K562 (cell line): ENCODE results near the gene UPF1. TPM values are rescaled to one million over a fixed set of nuclear protein-coding genes. Genes with fewer than 3 reads are reported as not detected.

Source experiments
- ATAC-seq: fragments of 200-7000 bp; cut with Tn5 transposase; 3 replicates; pipeline ENCODE4 v1.9.1; 2020; ENCODE audit warnings: moderate library complexity
- BruUV-seq: library from RNA; stranded (reverse); fragments of 400-500 nt; replicated peaks from 2 replicates; lab custom pipeline; 2021; lab: Mats Ljungman, UMichigan
- CTCF ChIA-PET: fragments of 300-600 bp; formaldehyde crosslinking; extraction: SDS; loops from one replicate; lab custom pipeline; 2021; ENCODE audit warnings: low intra/inter-chr PET ratio; lab: Yijun Ruan, JAX
- POLR2A ChIA-PET: fragments of 300-600, 350-650 bp; sonication (Branson Sonifier 250); formaldehyde crosslinking; extraction: SDS; loops from one replicate; lab custom pipeline; 2021; ENCODE audit warnings: antibody characterized with exemption, inconsistent platforms; lab: Yijun Ruan, JAX
- DNase-seq, 4 experiments: peaks; one replicate each; pipeline versions ENCODE4 v3.0.0 to v3.0.0-alpha.2; 2011 to 2018; ENCODE audit warnings: low spot score in 3 of 4, mixed read lengths in 3 of 4; ENCODE audit errors: extremely low read depth in 1 of 4
- FAIRE-seq: peaks from 2 replicates; lab custom pipeline; 2011; peaks lifted over from hg19 to GRCh38; lab: Jason Lieb, UNC
- H2AFZ ChIP-seq: 2 replicates; pipeline ENCODE4 v1.6.0; 2011; ENCODE audit warnings: low read depth, low read length, control low read depth, inconsistent platforms
- H3K27ac ChIP-seq: fragments of 200-600 bp; 3 replicates; pipeline ENCODE4 v1.8.0; 2011; ENCODE audit warnings: low read depth, mild to moderate bottlenecking, control low read depth, inconsistent platforms, low read length, moderate library complexity, mixed read lengths; ENCODE audit errors: extremely low read depth
- H3K27me3 ChIP-seq, 2 experiments: fragments of 300-600 bp in 1 of 2; 2 replicates in 1 of 2; 3 replicates in 1 of 2; pipeline versions ENCODE4 v1.6.0 to v1.8.0; 2011; ENCODE audit warnings: inconsistent platforms in 2 of 2, low read length in 2 of 2, mild to moderate bottlenecking in 1 of 2, mixed read lengths in 1 of 2, moderate library complexity in 1 of 2; ENCODE audit not compliant: control insufficient read depth in 2 of 2, insufficient read depth in 2 of 2
- H3K36me3 ChIP-seq: fragments of 300-600 bp; 3 replicates; pipeline ENCODE4 v1.8.0; 2011; ENCODE audit warnings: mild to moderate bottlenecking, low read length, inconsistent platforms; ENCODE audit not compliant: control insufficient read depth, insufficient read depth
- H3K4me1 ChIP-seq, 2 experiments: fragments of 200-600 bp in 1 of 2; replicated peaks in 1 of 2; 2 replicates in 1 of 2; 3 replicates in 1 of 2; pipeline versions ENCODE4 v1.5.1 to v1.8.0; 2011; ENCODE audit warnings: inconsistent platforms in 2 of 2, low read length in 2 of 2, mild to moderate bottlenecking in 1 of 2, mixed read lengths in 1 of 2, moderate library complexity in 1 of 2; ENCODE audit not compliant: control insufficient read depth in 2 of 2, insufficient read depth in 2 of 2
- H3K4me2 ChIP-seq: 2 replicates; pipeline ENCODE4 v1.6.1; 2011; ENCODE audit warnings: low read length, control low read depth, inconsistent platforms, mixed read lengths; ENCODE audit not compliant: insufficient read depth
- H3K4me3 ChIP-seq: fragments of 200-600 bp; sonication (generic), shearing (Covaris generic); 2 replicates; pipeline ENCODE4 v1.5.1; 2016; ENCODE audit warnings: control low read depth, inconsistent platforms
- H3K79me2 ChIP-seq: fragments of 200-600 bp; 3 replicates; pipeline ENCODE4 v1.8.0; 2011; ENCODE audit warnings: low read length, inconsistent platforms; ENCODE audit not compliant: control insufficient read depth, insufficient read depth
- H3K9ac ChIP-seq, 2 experiments: 2 replicates each; pipeline versions ENCODE4 v1.6.0 to v1.6.1; 2011; ENCODE audit warnings: low read depth in 2 of 2, low read length in 2 of 2, control low read depth in 1 of 2, inconsistent platforms in 1 of 2, mild to moderate bottlenecking in 1 of 2, mixed read lengths in 1 of 2; ENCODE audit not compliant: insufficient read depth in 1 of 2
- H3K9me1 ChIP-seq: one replicate; pipeline ENCODE4 v1.6.0; 2011; ENCODE audit warnings: inconsistent platforms, mild to moderate bottlenecking, low read length, moderate library complexity; ENCODE audit not compliant: control insufficient read depth, insufficient read depth
- H3K9me3 ChIP-seq: replicated peaks from 2 replicates; pipeline ENCODE4 v1.5.1; 2011; ENCODE audit warnings: low read depth, low read length, inconsistent platforms; ENCODE audit not compliant: control insufficient read depth, insufficient read depth
- H4K20me1 ChIP-seq: replicated peaks from 2 replicates; pipeline ENCODE4 v1.6.1; 2011; ENCODE audit warnings: low read length, inconsistent platforms, mixed read lengths; ENCODE audit not compliant: control insufficient read depth, insufficient read depth
- JUND ChIP-seq, 2 experiments: IDR thresholded peaks; 2 replicates in 1 of 2; 3 replicates in 1 of 2; pipeline ENCODE4 v1.6.1; 2011; ENCODE audit warnings: borderline replicate concordance in 2 of 2, low read depth in 2 of 2, low read length in 2 of 2, improper control_type of control experiment in 1 of 2, missing biosample characterization in 1 of 2, missing genetic modification characterization in 1 of 2, missing genetic modification reagents in 1 of 2
- MTA1 ChIP-seq: fragments of 450-650 bp; IDR thresholded peaks from 2 replicates; pipeline ENCODE4 v1.6.1; 2017; ENCODE audit warnings: borderline replicate concordance
- RBM15 ChIP-seq: fragments of 200-400 bp; formaldehyde crosslinking; IDR thresholded peaks from 2 replicates; pipeline ENCODE4 v1.6.1; 2018; ENCODE audit warnings: mild to moderate bottlenecking, low read length, moderate library complexity; ENCODE audit not compliant: insufficient read depth
- ZNF197 ChIP-seq: fragments of 200-800 bp; sonication (Bioruptor generic); IDR thresholded peaks from 2 replicates; pipeline ENCODE4 v1.6.1; 2016; ENCODE audit warnings: low read depth, missing genetic modification characterization, missing compliant biosample characterization
- ZZZ3 ChIP-seq: fragments of 450-650 bp; IDR thresholded peaks from 2 replicates; pipeline ENCODE4 v1.6.1; 2016; ENCODE audit warnings: antibody characterized with exemption, mild to moderate bottlenecking, moderate library complexity
- WGBS: fragments of 100-300 bp; shearing (Covaris generic); methylation state at CpG from one replicate; pipeline ENCODE4 v1.1.6; 2016; ENCODE audit warnings: low coverage, mixed read lengths; ENCODE audit not compliant: insufficient coverage; ENCODE audit errors: missing lambda C conversion rate; 5-methylcytosine and 5-hydroxymethylcytosine counted together
- in situ Hi-C: fragments of 300-500 bp; cut with MboI; formaldehyde crosslinking; loops from 4 replicates; pipeline ENCODE4 v1.15.0; 2018; ENCODE audit warnings: inconsistent platforms, mixed read lengths
- intact Hi-C: fragments of 100-400 bp; cut with micrococcal nuclease; formaldehyde crosslinking; loops from 2 replicates; pipeline ENCODE4 v1.14.2; 2022
- polyA plus RNA-seq, 8 experiments: library from polyadenylated mRNA; depleted of rRNA in 4 of 8; stranded (reverse) in 5 of 8; unstranded in 3 of 8; fragments of >200 nt; fragmentation: Nextera tagmentation in 2 of 8; fragmentation: Illumina TruSeq in 1 of 8; extraction: Ambion mirVana in 2 of 8; extraction: Trizol in 1 of 8; gene quantifications; 2 replicates each; pipeline versions ENCODE4 v1.2.1 to v1.2.3, GENCODE V29; 2011 to 2014; ENCODE audit warnings: inconsistent platforms in 1 of 8, missing spikeins in 1 of 8
- total RNA-seq, 7 experiments: library from RNA; depleted of rRNA in 6 of 7; stranded (reverse); fragments of >200 nt in 6 of 7; fragmentation: Illumina TruSeq in 2 of 7; extraction: Trizol in 2 of 7; gene quantifications; 2 replicates each; pipeline versions ENCODE4 v1.2.1 to v1.2.3, GENCODE V29; 2011 to 2021; ENCODE audit warnings: low replicate concordance in 1 of 7
- TF ChIP-seq, protein P1 (sequence below), 2 experiments: fragments of 150-350 bp in 1 of 2; IDR thresholded peaks; 2 replicates each; pipeline ENCODE4 v1.6.1; 2012 to 2016; ENCODE audit warnings: low read depth in 2 of 2, low read length in 2 of 2, mild to moderate bottlenecking in 1 of 2, moderate library complexity in 1 of 2

The UPF1 gene
- total and polyA plus RNA-seq, 9 of the 15 experiments (the other 6 are each of a cell fraction or from before 2014, with no cell fraction given) = 0.34 to 103 (median 27.9) TPM

DNA sequence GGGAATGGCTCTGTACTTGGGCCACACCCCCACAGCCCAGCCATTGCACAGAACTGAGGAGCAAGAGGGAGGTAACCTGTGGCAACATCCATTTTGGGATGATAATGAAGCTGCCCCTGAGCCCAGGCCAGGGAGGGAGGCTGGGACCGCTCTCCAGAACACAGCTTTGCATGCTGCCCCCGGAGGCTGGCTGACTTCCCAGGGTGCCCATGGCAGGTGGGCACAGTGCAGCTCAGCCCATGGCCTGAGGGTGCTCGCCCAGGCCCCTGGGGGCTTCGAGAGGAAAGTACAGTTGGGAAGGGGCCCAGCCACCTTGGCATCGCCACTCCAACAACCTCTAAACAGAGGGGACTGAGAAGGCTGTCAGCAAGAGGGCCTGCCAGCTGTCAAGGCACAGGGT is 81.7 kb downstream of the UPF1 start:
- H3K9me3 ChIP-seq = no peaks in the 10 kb centered on the region
- DNase-seq (no peak), FAIRE-seq (no peak), ATAC-seq (no peak)
- 86% methylated on average over 4 of the region's 5 CpGs for WGBS
- H3K9me1 ChIP-seq = no peaks in the 10 kb centered on the region
- H3K4me2 ChIP-seq = no peak overlapping the region
- peaks cover 44% of the 10 kb centered on the region for H3K79me2 ChIP-seq
- POLR2A ChIA-PET = interaction anchor here (0.5 to 1.2 kb wide), 3 partner anchors 10 to 15 kb away, joined by 3 to 5 read pairs (median 4); no protein-coding TSS in a partner anchor
- H3K27ac ChIP-seq = no peak overlapping the region
- H3K27me3 ChIP-seq = no peaks in the 10 kb centered on the region
- peaks cover 3% of the 10 kb centered on the region; the same call in 1 of the 2 replicates for H4K20me1 ChIP-seq
- H2AFZ ChIP-seq = no peak overlapping the region
- intact Hi-C loops = no loop called here
- H3K36me3 ChIP-seq = peaks cover 66% of the 10 kb centered on the region; the same call in 2 of the 3 replicates
- no peak overlapping the region for H3K4me3 ChIP-seq
- in situ Hi-C loops = no loop called here
- peaks cover 4 to 23% of the 10 kb centered on the region in 2 experiments; a peak in 3 of 5 replicates for H3K4me1 ChIP-seq
- H3K9ac ChIP-seq = peak overlapping the region in 1 of 2 experiments; percentile 35; a peak in 1 of 4 replicates
- BruUV-seq = no TSS peak
- CTCF ChIA-PET = no interaction called here
- no peak for TF ChIP-seq ZNF197
- TF ChIP-seq JUND (IDR thresholded peaks at IDR 0.05; ENCODE audit: borderline replicate concordance, low read depth, low read length) = no peak
- TF ChIP-seq JUND (tag; IDR thresholded peaks at IDR 0.05; ENCODE audit: borderline replicate concordance, low read depth, low read length) = no peak
- no peak for TF ChIP-seq RBM15
- TF ChIP-seq ZZZ3 = no peak
- no peak for TF ChIP-seq MTA1
- TF ChIP-seq, protein P1, sequence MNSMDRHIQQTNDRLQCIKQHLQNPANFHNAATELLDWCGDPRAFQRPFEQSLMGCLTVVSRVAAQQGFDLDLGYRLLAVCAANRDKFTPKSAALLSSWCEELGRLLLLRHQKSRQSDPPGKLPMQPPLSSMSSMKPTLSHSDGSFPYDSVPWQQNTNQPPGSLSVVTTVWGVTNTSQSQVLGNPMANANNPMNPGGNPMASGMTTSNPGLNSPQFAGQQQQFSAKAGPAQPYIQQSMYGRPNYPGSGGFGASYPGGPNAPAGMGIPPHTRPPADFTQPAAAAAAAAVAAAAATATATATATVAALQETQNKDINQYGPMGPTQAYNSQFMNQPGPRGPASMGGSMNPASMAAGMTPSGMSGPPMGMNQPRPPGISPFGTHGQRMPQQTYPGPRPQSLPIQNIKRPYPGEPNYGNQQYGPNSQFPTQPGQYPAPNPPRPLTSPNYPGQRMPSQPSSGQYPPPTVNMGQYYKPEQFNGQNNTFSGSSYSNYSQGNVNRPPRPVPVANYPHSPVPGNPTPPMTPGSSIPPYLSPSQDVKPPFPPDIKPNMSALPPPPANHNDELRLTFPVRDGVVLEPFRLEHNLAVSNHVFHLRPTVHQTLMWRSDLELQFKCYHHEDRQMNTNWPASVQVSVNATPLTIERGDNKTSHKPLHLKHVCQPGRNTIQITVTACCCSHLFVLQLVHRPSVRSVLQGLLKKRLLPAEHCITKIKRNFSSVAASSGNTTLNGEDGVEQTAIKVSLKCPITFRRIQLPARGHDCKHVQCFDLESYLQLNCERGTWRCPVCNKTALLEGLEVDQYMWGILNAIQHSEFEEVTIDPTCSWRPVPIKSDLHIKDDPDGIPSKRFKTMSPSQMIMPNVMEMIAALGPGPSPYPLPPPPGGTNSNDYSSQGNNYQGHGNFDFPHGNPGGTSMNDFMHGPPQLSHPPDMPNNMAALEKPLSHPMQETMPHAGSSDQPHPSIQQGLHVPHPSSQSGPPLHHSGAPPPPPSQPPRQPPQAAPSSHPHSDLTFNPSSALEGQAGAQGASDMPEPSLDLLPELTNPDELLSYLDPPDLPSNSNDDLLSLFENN (IDR thresholded peaks at IDR 0.05; ENCODE audit: low read depth in 2 of 2, low read length in 2 of 2) = no peak
- TF ChIP-seq, all 486 proteins: peak for 0
